Measurements from ENCODE around the gene ODF4. TPM values are rescaled to one million over a fixed set of nuclear protein-coding genes. Genes with fewer than 3 reads are reported as not detected.
A peak's percentile ranks its signal among the peaks of the same experiment; 100 is the strongest.

The ODF4 gene
- total RNA-seq, 1 donor from 2014 or later, result not detected

DNA sequence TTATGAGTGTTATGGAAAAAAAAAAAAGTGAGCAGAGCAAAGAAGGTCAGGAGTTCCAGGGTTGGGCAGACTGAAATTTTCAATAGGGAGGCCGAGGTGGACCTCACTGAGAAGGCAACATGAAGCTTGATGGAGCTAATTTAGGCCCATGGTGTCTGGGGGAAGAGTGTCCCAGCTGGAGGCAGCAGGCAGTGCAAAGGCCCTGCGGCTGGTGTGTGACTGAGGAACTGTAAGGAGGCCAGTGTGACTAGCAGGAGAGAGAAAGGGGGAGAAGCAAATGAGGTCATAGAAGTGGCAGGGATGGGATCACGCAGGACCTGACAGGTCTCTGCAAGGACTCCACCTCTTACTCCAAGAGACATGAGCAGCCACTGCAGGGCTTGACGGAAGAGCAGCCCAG is 19.4 kb upstream of the ODF4 start:
- Mint-ChIP-seq H3K4me1 (ENCODE audit: low read depth) (peaks cover 16% of the 10 kb centered on the region), H3K36me3 (ENCODE audit: low read depth) (no peaks in the 10 kb centered on the region), H3K9me3 (ENCODE audit: low read depth) (no peaks in the 10 kb centered on the region), H3K27me3 (ENCODE audit: low read depth) (peaks cover 12% of the 10 kb centered on the region), H3K4me3 (ENCODE audit: unreplicated experiment) (no peak overlapping the region), H3K27ac (ENCODE audit: unreplicated experiment) (no peak overlapping the region)
- no peak for DNase-seq (ENCODE audit: low spot score)
- TF ChIP-seq, protein P1, sequence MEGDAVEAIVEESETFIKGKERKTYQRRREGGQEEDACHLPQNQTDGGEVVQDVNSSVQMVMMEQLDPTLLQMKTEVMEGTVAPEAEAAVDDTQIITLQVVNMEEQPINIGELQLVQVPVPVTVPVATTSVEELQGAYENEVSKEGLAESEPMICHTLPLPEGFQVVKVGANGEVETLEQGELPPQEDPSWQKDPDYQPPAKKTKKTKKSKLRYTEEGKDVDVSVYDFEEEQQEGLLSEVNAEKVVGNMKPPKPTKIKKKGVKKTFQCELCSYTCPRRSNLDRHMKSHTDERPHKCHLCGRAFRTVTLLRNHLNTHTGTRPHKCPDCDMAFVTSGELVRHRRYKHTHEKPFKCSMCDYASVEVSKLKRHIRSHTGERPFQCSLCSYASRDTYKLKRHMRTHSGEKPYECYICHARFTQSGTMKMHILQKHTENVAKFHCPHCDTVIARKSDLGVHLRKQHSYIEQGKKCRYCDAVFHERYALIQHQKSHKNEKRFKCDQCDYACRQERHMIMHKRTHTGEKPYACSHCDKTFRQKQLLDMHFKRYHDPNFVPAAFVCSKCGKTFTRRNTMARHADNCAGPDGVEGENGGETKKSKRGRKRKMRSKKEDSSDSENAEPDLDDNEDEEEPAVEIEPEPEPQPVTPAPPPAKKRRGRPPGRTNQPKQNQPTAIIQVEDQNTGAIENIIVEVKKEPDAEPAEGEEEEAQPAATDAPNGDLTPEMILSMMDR (IDR thresholded peaks at IDR 0.05), result no peak

DNA sequence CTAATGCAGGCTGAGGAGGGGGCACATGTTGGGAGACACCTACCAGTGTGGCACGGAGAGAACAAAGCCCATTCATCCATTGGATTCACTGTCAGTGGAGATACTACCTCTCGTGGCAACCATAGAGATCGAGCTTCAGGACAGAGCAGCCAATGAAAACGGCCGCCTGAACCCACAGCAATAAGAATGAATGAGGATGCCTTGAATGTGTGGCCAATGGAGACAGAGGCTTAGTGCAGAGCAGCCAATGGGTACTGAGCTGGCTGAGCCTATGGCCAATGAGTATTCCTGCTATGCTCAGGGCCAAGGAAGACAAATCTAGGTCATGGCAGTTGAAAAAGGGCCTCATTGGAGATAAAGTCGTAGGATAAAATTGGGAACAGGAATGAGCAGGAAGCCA is 18.6 kb upstream of the ODF4 start:
- Mint-ChIP-seq H3K9me3 (ENCODE audit: low read depth) (no peaks in the 10 kb centered on the region), H3K4me3 (ENCODE audit: unreplicated experiment) (no peak overlapping the region), H3K27me3 (ENCODE audit: low read depth) (peaks cover 5% of the 10 kb centered on the region), H3K4me1 (ENCODE audit: low read depth) (peaks cover 10% of the 10 kb centered on the region), H3K27ac (ENCODE audit: unreplicated experiment) (no peak overlapping the region), H3K36me3 (ENCODE audit: low read depth) (no peaks in the 10 kb centered on the region)
- TF ChIP-seq, protein P1 (IDR thresholded peaks at IDR 0.05), result no peak
- no peak for DNase-seq (ENCODE audit: low spot score)

DNA sequence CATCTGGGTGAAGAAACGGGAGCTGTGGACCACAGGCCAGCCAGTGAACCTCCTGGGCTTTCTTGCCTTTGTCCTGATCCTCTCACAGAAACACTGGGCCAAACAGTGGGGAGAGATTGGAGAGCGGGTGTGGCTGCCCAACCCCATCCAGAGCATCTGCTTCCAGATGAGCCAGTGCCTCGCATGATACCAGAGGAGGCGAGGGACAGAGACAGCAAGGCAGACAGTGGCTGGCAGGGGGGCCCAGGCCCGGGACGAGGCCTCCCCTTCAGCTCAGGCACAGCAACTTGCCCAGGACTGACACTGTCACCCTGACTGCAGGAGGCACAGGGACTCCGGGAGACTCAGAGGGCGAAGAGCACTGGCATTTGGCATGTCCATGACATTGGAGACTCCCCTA is 17.6 kb upstream of the ODF4 start:
- H3K36me3 Mint-ChIP-seq (ENCODE audit: low read depth), result no peaks in the 10 kb centered on the region
- H3K4me1 Mint-ChIP-seq (ENCODE audit: low read depth), result peaks cover 20% of the 10 kb centered on the region
- H3K27me3 Mint-ChIP-seq (ENCODE audit: low read depth), result no peaks in the 10 kb centered on the region
- H3K27ac Mint-ChIP-seq (ENCODE audit: unreplicated experiment), result no peak overlapping the region
- no peak overlapping the region for H3K4me3 Mint-ChIP-seq (ENCODE audit: unreplicated experiment)
- H3K9me3 Mint-ChIP-seq (ENCODE audit: low read depth), result no peaks in the 10 kb centered on the region
- TF ChIP-seq, protein P1 (IDR thresholded peaks at IDR 0.05), result no peak
- peak; percentile 69 for DNase-seq (ENCODE audit: low spot score)

DNA sequence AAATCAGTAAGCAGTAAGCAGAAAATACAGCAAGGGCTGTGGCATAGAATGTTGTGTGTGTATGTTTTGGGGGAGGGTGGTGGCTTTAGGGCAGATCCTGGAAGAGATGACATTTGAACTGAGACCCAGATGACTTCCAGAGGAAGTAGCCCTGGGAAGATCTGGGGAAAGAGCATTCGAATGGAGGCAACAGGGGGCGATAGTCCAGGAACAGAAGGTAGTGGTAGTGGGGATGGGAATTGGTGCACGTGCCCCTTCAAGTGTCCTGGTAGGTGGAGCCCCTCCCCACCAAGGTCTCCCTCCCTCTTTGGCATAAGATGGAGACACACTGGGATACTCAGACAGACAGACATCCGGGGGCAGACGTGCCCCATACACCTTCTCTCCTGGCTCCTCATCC is 15.5 kb upstream of the ODF4 start:
- Mint-ChIP-seq H3K27ac (ENCODE audit: unreplicated experiment) (no peak overlapping the region), H3K9me3 (ENCODE audit: low read depth) (no peaks in the 10 kb centered on the region), H3K27me3 (ENCODE audit: low read depth) (no peaks in the 10 kb centered on the region), H3K4me3 (ENCODE audit: unreplicated experiment) (no peak overlapping the region), H3K4me1 (ENCODE audit: low read depth) (peaks cover 25% of the 10 kb centered on the region), H3K36me3 (ENCODE audit: low read depth) (no peaks in the 10 kb centered on the region)
- DNase-seq (ENCODE audit: low spot score), result peak; percentile 37
- TF ChIP-seq, protein P1 (IDR thresholded peaks at IDR 0.05), result no peak

DNA sequence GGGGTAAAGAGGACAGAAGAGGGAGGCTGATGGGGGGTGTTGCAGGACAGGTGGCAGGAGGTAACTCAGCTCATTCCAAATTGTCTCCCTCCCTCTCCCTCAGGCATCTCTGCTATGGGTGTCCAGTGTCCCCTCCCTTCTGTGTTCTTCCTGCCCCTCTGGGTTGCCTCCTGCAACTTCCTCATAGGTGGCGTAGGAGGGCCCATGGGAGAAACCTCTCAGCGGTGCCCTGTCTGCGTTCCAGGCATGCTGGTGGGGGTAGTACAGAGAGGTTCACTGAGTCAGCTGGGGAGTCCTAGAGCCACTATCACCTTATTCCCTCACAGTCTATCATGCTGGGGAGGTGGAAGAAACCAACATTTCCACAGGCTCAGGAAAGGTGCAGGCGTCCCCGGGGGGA is 14.7 kb upstream of the ODF4 start:
- H3K9me3 Mint-ChIP-seq (ENCODE audit: low read depth), result no peaks in the 10 kb centered on the region
- TF ChIP-seq, protein P1 (IDR thresholded peaks at IDR 0.05), result no peak
- H3K27ac Mint-ChIP-seq (ENCODE audit: unreplicated experiment), result no peak overlapping the region
- no peaks in the 10 kb centered on the region for H3K27me3 Mint-ChIP-seq (ENCODE audit: low read depth)
- DNase-seq (ENCODE audit: low spot score), result no peak
- H3K36me3 Mint-ChIP-seq (ENCODE audit: low read depth), result no peaks in the 10 kb centered on the region
- H3K4me1 Mint-ChIP-seq (ENCODE audit: low read depth), result peaks cover 25% of the 10 kb centered on the region
- no peak overlapping the region for H3K4me3 Mint-ChIP-seq (ENCODE audit: unreplicated experiment)

Data from chondrocyte (in vitro differentiated cells).